ENCODE measurements around the gene KCNE2.
"Not testable (repeated sequence)": the region's sequence is repeated elsewhere in the genome, so short reads cannot be mapped to it uniquely, and the experiment has no call there.

Gene KCNE2

DNA sequence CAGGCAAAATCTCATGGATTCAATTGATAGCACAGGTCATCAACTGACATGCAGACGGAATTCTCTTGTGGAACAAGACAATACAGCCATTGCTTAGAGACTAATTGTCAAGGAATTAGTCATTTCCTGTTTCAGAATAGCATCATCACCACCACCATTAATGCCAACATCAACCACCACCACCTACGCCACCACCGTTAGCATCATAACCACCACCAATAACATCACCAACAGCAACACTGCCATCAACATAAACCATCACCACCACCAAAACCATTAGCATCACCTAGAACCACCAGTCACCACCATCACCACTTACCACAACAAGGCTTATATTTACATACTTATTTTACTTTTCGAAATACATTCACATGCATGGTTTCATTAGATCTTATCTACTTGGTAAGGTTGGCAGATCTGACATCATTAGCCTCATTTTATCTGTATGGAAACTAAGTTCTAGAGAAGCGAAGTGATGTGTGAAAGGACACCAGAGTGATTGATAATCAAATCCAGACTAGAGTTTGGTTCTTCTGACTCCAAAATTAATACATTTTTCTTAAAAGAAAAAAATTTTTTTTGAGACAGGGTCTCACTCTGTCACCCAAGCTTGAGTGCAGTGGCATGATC, 53.8 kb downstream of the KCNE2 start:
- not testable (repeated sequence) for DNase-seq
